ENCODE results near the gene OR7A17.

Gene OR7A17

DNA sequence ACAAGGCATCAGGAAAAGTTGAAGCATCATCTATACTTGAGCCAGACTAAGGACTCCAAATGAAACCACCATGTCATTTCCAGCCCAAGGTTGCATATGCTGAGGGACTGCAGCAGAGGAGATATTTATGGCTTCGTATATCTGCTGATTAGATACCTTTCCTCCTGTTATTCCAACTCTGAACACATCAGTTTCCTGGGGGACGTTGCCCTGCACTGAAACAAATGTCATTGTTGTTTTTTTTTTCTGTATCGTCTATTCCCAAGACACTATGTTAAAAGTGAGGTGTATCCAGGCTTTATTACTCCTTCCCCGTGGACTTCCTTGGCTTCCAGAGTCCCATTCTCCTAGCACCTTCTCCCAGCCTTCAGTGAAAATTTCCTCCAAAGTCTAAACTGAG lies at the start of gene OR7A17:
TSS of gene OR7A17 (minus strand) at position 101 of the 400 bp plus-strand sequence. CDS start 4,777 bp downstream, outside the sequence.
- no peak for DNase-seq

GRCh38 chr19:14933506-14933905 lies 47.6 kb upstream of the OR7A17 start:
- DNase-seq, result no peak

DNA sequence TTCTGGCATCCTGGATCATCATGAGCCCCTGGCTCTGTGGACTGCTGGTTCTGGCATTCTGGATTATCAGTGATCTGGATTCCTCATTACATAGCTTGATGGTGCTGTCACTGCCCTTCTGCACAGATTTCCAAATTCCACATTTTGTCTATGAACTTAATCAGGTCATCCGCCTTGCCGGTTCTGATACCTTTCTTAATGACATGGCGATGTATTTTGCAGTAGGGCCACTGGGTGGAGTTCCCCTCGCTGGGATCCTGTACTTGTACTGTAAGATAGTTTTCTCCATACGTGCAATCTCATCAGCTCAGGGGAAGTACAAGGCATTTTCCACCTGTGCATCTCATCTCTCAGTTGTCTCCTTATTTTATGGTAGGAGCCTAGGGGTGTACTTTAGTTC lies 30.9 kb upstream of the OR7A17 start:
- DNase-seq, result no peak

DNA sequence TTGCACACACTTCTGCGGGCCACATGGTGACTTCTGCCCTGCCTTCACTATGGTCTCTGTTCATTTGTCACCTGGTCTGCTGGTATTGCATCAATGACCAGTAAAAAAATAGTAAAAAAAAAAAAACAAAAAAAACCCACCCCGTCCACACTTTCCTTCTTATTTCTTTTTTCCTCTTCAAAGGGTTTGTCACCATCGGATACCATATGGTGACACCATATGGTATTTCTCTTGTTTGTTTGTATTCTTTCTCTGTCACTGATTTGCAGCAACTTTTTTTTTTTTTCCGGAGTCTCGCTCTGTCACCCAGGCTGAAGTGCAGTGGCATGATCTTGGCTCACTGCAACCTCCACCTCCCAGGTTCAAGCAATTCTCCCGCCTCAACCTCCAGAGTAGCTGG lies 29.2 kb upstream of the OR7A17 start:
- DNase-seq, result no peak

DNA sequence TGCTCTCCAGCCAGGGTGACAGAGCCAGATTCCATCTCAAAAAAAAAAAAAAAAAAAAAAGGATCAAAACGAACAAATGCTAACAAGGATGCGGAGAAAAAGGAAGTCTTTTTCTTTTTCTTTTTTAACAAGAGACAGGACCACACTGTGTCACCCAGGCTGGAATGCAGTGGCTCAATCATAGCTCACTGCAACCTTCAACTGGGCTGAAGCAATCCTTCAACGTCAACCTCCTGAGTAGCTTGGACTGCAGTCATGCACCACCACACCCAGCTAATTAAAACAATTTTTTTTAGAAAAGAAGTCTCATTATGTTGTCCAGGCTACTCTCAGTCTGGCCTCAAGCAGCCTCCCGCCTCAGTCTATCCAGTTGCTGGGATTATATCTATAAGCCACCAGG lies 20.8 kb upstream of the OR7A17 start:
- no peak for DNase-seq

DNA sequence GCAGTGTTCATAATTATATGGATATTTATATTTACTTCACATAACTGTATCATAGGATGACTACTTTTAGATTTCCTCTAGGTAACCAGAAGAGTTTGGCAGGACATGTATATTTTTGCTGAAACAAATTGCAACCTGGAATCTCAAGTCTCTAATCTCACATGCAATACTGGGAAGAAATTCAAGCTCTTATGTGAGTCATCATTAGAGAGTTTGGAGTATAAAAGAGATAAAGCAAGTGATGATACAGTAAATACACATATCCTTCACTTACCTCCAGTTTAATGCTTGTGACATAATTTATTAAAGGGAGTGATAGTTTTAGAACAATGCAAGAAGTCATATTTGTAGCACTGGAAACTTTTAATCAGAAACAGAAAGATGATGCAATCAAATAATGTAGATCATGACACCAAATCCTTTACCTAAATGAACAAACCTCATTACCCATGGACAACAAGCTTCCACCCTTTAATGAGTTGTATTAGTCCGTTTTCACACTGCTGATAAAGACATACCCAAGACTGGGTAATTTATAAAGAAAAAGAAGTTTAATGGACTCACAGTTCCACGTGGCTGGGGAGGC lies 15.8 kb upstream of the OR7A17 start:
- DNase-seq, result no peak

DNA sequence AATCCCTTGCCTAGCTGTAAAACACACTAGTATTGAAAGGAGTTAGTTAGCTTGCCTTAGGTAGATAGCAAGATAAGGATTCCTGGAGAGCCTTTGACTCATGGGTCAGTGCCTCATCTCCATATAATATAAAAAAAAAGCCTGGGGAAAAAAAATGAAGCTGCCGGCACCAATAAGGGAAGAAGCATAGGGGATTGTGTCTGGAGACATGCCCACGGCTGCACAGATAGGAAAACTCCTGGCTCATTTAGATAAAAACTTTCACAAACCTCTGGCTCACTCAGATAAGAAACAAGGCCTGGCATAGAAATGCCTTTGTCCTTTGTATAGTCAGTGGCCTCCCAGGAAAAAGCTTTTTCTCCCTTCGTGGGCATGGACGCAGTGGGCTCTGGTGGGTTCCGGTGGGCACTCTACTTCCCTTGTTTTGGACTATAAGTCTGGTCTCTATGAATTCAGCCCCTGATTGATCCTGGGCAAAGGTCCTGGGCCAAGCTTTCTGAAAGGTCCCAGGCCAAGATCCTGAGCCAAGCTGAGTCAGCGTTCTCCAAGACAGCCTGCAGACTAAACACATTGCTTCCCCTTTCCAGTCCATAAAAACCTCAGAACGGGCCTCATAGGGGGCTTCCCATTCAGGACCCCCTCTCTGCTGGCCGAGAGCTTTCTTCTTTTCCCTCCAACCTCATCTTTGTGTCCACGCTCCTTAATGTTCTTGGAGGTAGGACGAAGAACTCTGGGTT lies 4.9 kb upstream of the OR7A17 start:
- no peak for DNase-seq

DNA sequence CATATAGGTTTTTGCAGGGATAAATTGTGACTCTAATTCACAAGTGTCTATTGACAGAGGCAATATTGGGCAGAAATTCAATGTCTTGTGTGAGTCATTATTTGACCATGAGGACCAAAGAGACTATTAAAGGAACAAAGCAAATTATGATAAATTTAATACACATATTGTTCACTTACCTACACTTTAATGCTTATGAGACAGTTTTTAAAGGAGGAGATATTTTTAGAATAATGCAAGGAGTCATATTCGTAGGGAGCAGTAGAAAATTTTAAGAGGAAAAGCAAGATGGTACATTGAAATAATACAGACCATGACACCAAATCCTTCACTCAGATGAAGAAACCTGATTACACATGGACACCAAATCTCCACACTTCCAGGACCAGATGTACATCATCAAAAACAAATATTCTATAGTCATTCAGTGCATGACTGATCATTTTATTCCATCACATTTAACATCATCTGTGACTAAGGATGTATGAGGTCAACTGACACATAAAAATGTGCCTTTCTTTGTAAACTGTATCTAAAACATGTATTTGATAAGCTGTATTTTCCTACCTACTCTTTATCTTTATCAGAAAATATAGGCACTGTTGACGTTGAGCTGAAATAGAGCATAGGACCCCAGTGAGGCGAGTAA lies 4.2 kb upstream of the OR7A17 start:
- no peak for DNase-seq

GRCh38 chr19:14871619-14872230 lies 14.2 kb downstream of the OR7A17 start:
- no peak for DNase-seq

GRCh38 chr19:14868497-14868896 lies 17.4 kb downstream of the OR7A17 start:
- no peak for DNase-seq

- no peak for DNase-seq
Measured at GRCh38 chr19:14848822-14849221, 37.1 kb downstream of the OR7A17 start, which contains the start of gene OR7A10. OR7A10 (minus strand) TSS chr19:14848922; CDS start chr19:14841877, 7,045 bp downstream.

- no peak for DNase-seq
Measured at GRCh38 chr19:14843578-14843977, 42.4 kb downstream of the OR7A17 start.

- no peak for DNase-seq
Measured at GRCh38 chr19:14843169-14843568, 42.8 kb downstream of the OR7A17 start.

GRCh38 chr19:14840206-14840605 lies 45.7 kb downstream of the OR7A17 start:
- no peak for DNase-seq

- DNase-seq, result no peak
Measured at GRCh38 chr19:14837391-14837790, 48.5 kb downstream of the OR7A17 start.

DNA sequence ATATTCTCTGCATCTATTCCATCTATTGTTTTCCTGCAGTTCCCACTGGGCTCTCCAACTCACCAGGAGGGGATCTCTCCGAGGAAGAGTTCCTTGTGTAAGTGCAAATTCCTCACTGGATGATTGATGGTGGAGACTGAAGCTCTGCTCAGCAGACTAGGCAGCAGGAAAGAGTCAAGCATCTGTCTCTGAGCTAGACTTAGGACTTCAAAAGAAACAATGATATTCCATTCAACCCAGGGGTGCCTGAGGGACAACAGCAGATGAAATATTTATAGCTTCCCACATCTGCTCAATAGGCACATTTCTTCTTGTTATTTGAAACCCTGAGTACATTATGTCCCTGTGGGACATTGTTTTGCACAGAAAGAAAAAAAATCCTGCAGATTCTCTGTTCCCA lies 50.9 kb downstream of the OR7A17 start, which contains the start of the genes OR7A5 and OR7C1:
TSS of gene OR7A5 (minus strand) at position 175 of the 400 bp plus-strand sequence. CDS start 6,944 bp downstream, outside the sequence.
TSS of gene OR7C1 (minus strand) at position 175 of the 400 bp plus-strand sequence. CDS start 35,049 bp downstream, outside the sequence.
- DNase-seq, result no peak

GRCh38 chr19:14830702-14831101 lies 55.2 kb downstream of the OR7A17 start:
- DNase-seq, result no peak

All from NCI-H1105 treated with DMSO at 0.1 percent for 48 hours (cell line).